K562 (cell line): Measurements from ENCODE around the gene MRM2. TPM values are rescaled to one million over a fixed set of nuclear protein-coding genes. Genes with fewer than 3 reads are reported as not detected.

Experiments
- ELF1 ChIP-seq: fragments of 200-800 bp; sonication (Bioruptor generic); IDR thresholded peaks from 2 replicates; pipeline ENCODE4 v1.6.1; 2016; ENCODE audit warnings: missing genetic modification characterization, missing compliant biosample characterization
- EZH2 ChIP-seq: IDR thresholded peaks from 2 replicates; pipeline ENCODE4 v1.6.1; 2012; ENCODE audit warnings: low read depth, mild to moderate bottlenecking, inconsistent platforms, low read length, borderline replicate concordance
- HNRNPK ChIP-seq: fragments of 200-400 bp; formaldehyde crosslinking; IDR thresholded peaks from one replicate; pipeline ENCODE4 v1.6.1; 2018; ENCODE audit warnings: mild to moderate bottlenecking, low read depth, low read length; ENCODE audit not compliant: poor library complexity, severe bottlenecking
- HNRNPL ChIP-seq: fragments of 200-400 bp; formaldehyde crosslinking; IDR thresholded peaks from 2 replicates; pipeline ENCODE4 v1.6.1; 2017; ENCODE audit warnings: low read depth, mild to moderate bottlenecking, low read length
- ILF3 ChIP-seq: fragments of 450-650 bp; IDR thresholded peaks from 2 replicates; pipeline ENCODE4 v1.6.1; 2018; ENCODE audit warnings: antibody characterized with exemption, mild to moderate bottlenecking, moderate library complexity, borderline replicate concordance
- SREBF2 ChIP-seq: sonication (generic); formaldehyde crosslinking; IDR thresholded peaks from 2 replicates; pipeline ENCODE4 v1.4.0; 2020; ENCODE audit warnings: mild to moderate bottlenecking, missing genetic modification reagents
- SRF ChIP-seq, 2 experiments: fragments of 250-450, 450-650 bp in 1 of 2; sonication (Bioruptor Pico) in 1 of 2; sonication (generic) in 1 of 2; formaldehyde crosslinking; IDR thresholded peaks; 2 replicates each; pipeline versions ENCODE4 v1.5.0 to v1.5.1; 2020 to 2022; ENCODE audit warnings: mild to moderate bottlenecking in 1 of 2, missing genetic modification reagents in 1 of 2
- ZNF764 ChIP-seq: fragments of 250-450 bp; sonication (Bioruptor Pico); IDR thresholded peaks from 2 replicates; pipeline ENCODE4 v1.4.0; 2020; ENCODE audit warnings: low read depth, mild to moderate bottlenecking, moderate library complexity
- polyA plus RNA-seq, 8 experiments: library from polyadenylated mRNA; depleted of rRNA in 4 of 8; stranded (reverse) in 5 of 8; unstranded in 3 of 8; fragments of >200 nt; fragmentation: Nextera tagmentation in 2 of 8; fragmentation: Illumina TruSeq in 1 of 8; extraction: Ambion mirVana in 2 of 8; extraction: Trizol in 1 of 8; gene quantifications; 2 replicates each; pipeline versions ENCODE4 v1.2.1 to v1.2.3, GENCODE V29; 2011 to 2014; ENCODE audit warnings: inconsistent platforms in 1 of 8, missing spikeins in 1 of 8
- total RNA-seq, 7 experiments: library from RNA; depleted of rRNA in 6 of 7; stranded (reverse); fragments of >200 nt in 6 of 7; fragmentation: Illumina TruSeq in 2 of 7; extraction: Trizol in 2 of 7; gene quantifications; 2 replicates each; pipeline versions ENCODE4 v1.2.1 to v1.2.3, GENCODE V29; 2011 to 2021; ENCODE audit warnings: low replicate concordance in 1 of 7
- TF ChIP-seq, protein P1 (sequence below): fragments of 150-350 bp; conservative IDR thresholded peaks from 2 replicates; pipeline ENCODE4 v1.6.1; 2014; ENCODE audit warnings: low read length
- TF ChIP-seq, protein P2 (sequence below): sonication (generic); formaldehyde crosslinking; IDR thresholded peaks from 2 replicates; pipeline ENCODE4 v1.8.1; 2023; ENCODE audit warnings: missing genetic modification reagents, mild to moderate bottlenecking, borderline replicate concordance
- TF ChIP-seq, protein P3 (sequence below), 3 experiments: fragments of 200-800 bp in 1 of 3; sonication (Bioruptor generic) in 1 of 3; sonication (generic) in 1 of 3; formaldehyde crosslinking in 1 of 3; IDR thresholded peaks; 2 replicates each; pipeline versions ENCODE4 v1.6.1 to v1.8.0; 2016 to 2022; ENCODE audit warnings: mild to moderate bottlenecking in 2 of 3, missing compliant biosample characterization in 2 of 3, missing genetic modification characterization in 2 of 3, missing genetic modification reagents in 1 of 3

Gene MRM2
- total and polyA plus RNA-seq, 9 of the 15 experiments (the other 6 are each of a cell fraction or from before 2014, with no cell fraction given), result 32.4 to 116 (median 50.5) TPM

GRCh38 chr7:2232766-2233520 is 9.1 kb downstream of the MRM2 start, which contains the start of gene MAD1L1 (continued):
- TF ChIP-seq, protein P1, sequence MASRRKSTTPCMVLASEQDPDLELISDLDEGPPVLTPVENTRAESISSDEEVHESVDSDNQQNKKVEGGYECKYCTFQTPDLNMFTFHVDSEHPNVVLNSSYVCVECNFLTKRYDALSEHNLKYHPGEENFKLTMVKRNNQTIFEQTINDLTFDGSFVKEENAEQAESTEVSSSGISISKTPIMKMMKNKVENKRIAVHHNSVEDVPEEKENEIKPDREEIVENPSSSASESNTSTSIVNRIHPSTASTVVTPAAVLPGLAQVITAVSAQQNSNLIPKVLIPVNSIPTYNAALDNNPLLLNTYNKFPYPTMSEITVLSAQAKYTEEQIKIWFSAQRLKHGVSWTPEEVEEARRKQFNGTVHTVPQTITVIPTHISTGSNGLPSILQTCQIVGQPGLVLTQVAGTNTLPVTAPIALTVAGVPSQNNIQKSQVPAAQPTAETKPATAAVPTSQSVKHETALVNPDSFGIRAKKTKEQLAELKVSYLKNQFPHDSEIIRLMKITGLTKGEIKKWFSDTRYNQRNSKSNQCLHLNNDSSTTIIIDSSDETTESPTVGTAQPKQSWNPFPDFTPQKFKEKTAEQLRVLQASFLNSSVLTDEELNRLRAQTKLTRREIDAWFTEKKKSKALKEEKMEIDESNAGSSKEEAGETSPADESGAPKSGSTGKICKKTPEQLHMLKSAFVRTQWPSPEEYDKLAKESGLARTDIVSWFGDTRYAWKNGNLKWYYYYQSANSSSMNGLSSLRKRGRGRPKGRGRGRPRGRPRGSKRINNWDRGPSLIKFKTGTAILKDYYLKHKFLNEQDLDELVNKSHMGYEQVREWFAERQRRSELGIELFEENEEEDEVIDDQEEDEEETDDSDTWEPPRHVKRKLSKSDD, result peak; percentile 96
- no peak for TF ChIP-seq HNRNPK
- no peak for TF ChIP-seq EZH2
- TF ChIP-seq SRF (CRISPR knock-in tag; IDR thresholded peaks at IDR 0.05), result no peak
- TF ChIP-seq ZNF764 (CRISPR knock-in tag), result no peak
- no peak for TF ChIP-seq HNRNPL
- TF ChIP-seq, protein P2, sequence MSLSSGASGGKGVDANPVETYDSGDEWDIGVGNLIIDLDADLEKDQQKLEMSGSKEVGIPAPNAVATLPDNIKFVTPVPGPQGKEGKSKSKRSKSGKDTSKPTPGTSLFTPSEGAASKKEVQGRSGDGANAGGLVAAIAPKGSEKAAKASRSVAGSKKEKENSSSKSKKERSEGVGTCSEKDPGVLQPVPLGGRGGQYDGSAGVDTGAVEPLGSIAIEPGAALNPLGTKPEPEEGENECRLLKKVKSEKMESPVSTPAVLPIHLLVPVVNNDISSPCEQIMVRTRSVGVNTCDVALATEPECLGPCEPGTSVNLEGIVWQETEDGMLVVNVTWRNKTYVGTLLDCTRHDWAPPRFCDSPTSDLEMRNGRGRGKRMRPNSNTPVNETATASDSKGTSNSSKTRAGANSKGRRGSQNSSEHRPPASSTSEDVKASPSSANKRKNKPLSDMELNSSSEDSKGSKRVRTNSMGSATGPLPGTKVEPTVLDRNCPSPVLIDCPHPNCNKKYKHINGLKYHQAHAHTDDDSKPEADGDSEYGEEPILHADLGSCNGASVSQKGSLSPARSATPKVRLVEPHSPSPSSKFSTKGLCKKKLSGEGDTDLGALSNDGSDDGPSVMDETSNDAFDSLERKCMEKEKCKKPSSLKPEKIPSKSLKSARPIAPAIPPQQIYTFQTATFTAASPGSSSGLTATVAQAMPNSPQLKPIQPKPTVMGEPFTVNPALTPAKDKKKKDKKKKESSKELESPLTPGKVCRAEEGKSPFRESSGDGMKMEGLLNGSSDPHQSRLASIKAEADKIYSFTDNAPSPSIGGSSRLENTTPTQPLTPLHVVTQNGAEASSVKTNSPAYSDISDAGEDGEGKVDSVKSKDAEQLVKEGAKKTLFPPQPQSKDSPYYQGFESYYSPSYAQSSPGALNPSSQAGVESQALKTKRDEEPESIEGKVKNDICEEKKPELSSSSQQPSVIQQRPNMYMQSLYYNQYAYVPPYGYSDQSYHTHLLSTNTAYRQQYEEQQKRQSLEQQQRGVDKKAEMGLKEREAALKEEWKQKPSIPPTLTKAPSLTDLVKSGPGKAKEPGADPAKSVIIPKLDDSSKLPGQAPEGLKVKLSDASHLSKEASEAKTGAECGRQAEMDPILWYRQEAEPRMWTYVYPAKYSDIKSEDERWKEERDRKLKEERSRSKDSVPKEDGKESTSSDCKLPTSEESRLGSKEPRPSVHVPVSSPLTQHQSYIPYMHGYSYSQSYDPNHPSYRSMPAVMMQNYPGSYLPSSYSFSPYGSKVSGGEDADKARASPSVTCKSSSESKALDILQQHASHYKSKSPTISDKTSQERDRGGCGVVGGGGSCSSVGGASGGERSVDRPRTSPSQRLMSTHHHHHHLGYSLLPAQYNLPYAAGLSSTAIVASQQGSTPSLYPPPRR (CRISPR knock-in tag), result peak; percentile 52; the same call in 1 of the 2 replicates
- no peak for TF ChIP-seq ILF3
- no peak for TF ChIP-seq ELF1 (tag)
- TF ChIP-seq SREBF2 (CRISPR knock-in tag), result no peak
- TF ChIP-seq, protein P3, sequence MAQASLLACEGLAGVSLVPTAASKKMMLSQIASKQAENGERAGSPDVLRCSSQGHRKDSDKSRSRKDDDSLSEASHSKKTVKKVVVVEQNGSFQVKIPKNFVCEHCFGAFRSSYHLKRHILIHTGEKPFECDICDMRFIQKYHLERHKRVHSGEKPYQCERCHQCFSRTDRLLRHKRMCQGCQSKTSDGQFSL (CRISPR knock-in tag; IDR thresholded peaks at IDR 0.05), result no peak
- TF ChIP-seq, protein P3 (tag; IDR thresholded peaks at IDR 0.05), result no peak
